ENCODE measurements around the gene TBC1D12.
"Not testable (repeated sequence)": the region's sequence is repeated elsewhere in the genome, so short reads cannot be mapped to it uniquely, and the experiment has no call there.

The TBC1D12 gene

GRCh38 chr10:94524146-94524545 lies 121.8 kb downstream of the TBC1D12 start:
- Mint-ChIP-seq H3K9me3 (no peaks in the 10 kb centered on the region), H3K27me3 (no peaks in the 10 kb centered on the region), H3K4me3 (no peak overlapping the region), H3K27ac (no peak overlapping the region), H3K4me1 (no peaks in the 10 kb centered on the region), H3K36me3 (peaks cover 38% of the 10 kb centered on the region)
- ATAC-seq, result no peak

- no peak overlapping the region for H3K4me3 Mint-ChIP-seq
- no peaks in the 10 kb centered on the region for H3K4me1 Mint-ChIP-seq
- H3K27ac Mint-ChIP-seq, result no peak overlapping the region
- no peaks in the 10 kb centered on the region for H3K27me3 Mint-ChIP-seq
- peaks cover 34% of the 10 kb centered on the region for H3K36me3 Mint-ChIP-seq
- no peak for ATAC-seq
- H3K9me3 Mint-ChIP-seq, result no peaks in the 10 kb centered on the region
Observed at GRCh38 chr10:94524711-94525110, 122.4 kb downstream of the TBC1D12 start.

- H3K4me3 Mint-ChIP-seq, H3K4me1 Mint-ChIP-seq, H3K27ac Mint-ChIP-seq, H3K27me3 Mint-ChIP-seq, H3K9me3 Mint-ChIP-seq, ATAC-seq: not testable (repeated sequence)
- H3K36me3 Mint-ChIP-seq, result peaks cover 44% of the 10 kb centered on the region
Observed at GRCh38 chr10:94531550-94531949, 129.2 kb downstream of the TBC1D12 start.

GRCh38 chr10:94533027-94533426 lies 130.7 kb downstream of the TBC1D12 start:
- Mint-ChIP-seq H3K9me3 (no peaks in the 10 kb centered on the region), H3K36me3 (peaks cover 30% of the 10 kb centered on the region), H3K27ac (no peak overlapping the region), H3K27me3 (no peaks in the 10 kb centered on the region), H3K4me1 (no peaks in the 10 kb centered on the region), H3K4me3 (no peak overlapping the region)
- ATAC-seq, result no peak

- H3K27ac Mint-ChIP-seq, H3K9me3 Mint-ChIP-seq, H3K27me3 Mint-ChIP-seq, H3K4me3 Mint-ChIP-seq, ATAC-seq, H3K36me3 Mint-ChIP-seq: not testable (repeated sequence)
- peaks cover 25% of the 10 kb centered on the region for H3K4me1 Mint-ChIP-seq
Observed at GRCh38 chr10:94542282-94542681, 139.9 kb downstream of the TBC1D12 start.

- peaks cover 30% of the 10 kb centered on the region for H3K4me1 Mint-ChIP-seq
- H3K4me3 Mint-ChIP-seq, result peak within 1 kb of the TSS; percentile 100
- peaks cover 11% of the 10 kb centered on the region for H3K36me3 Mint-ChIP-seq
- peak; percentile 91 for ATAC-seq
- H3K27me3 Mint-ChIP-seq, result no peaks in the 10 kb centered on the region
- H3K27ac Mint-ChIP-seq, result peak within 1 kb of the TSS; percentile 97
- H3K9me3 Mint-ChIP-seq, result no peaks in the 10 kb centered on the region
Observed at GRCh38 chr10:94545391-94546048, 143.2 kb downstream of the TBC1D12 start, which contains the start of gene HELLS. TSS of gene HELLS (plus strand) at chr10:94545788. CDS start at chr10:94545922, 134 bp downstream.

GRCh38 chr10:94546049-94546900 lies 143.9 kb downstream of the TBC1D12 start:
- Mint-ChIP-seq H3K4me3 (peak overlapping the region; percentile 100), H3K9me3 (no peaks in the 10 kb centered on the region), H3K27me3 (no peaks in the 10 kb centered on the region), H3K36me3 (peaks cover 11% of the 10 kb centered on the region), H3K4me1 (peaks cover 30% of the 10 kb centered on the region), H3K27ac (peak overlapping the region; percentile 97)
- peak; percentile 5 for ATAC-seq

GRCh38 chr10:94546901-94547185 lies 144.5 kb downstream of the TBC1D12 start:
- no peak for ATAC-seq
- peaks cover 30% of the 10 kb centered on the region for H3K4me1 Mint-ChIP-seq
- H3K27ac Mint-ChIP-seq, result peak overlapping the region; percentile 97
- no peaks in the 10 kb centered on the region for H3K27me3 Mint-ChIP-seq
- no peaks in the 10 kb centered on the region for H3K9me3 Mint-ChIP-seq
- peaks cover 11% of the 10 kb centered on the region for H3K36me3 Mint-ChIP-seq
- H3K4me3 Mint-ChIP-seq, result peak overlapping the region; percentile 100

GRCh38 chr10:94549221-94549620 lies 146.9 kb downstream of the TBC1D12 start:
- H3K9me3 Mint-ChIP-seq, result no peaks in the 10 kb centered on the region
- no peak overlapping the region for H3K4me3 Mint-ChIP-seq
- H3K27ac Mint-ChIP-seq, result no peak overlapping the region

GRCh38 chr10:94567714-94568307 lies 165.5 kb downstream of the TBC1D12 start:
- H3K9me3 Mint-ChIP-seq, H3K27me3 Mint-ChIP-seq, H3K4me1 Mint-ChIP-seq, H3K4me3 Mint-ChIP-seq, ATAC-seq, H3K27ac Mint-ChIP-seq: not testable (repeated sequence)
- H3K36me3 Mint-ChIP-seq, result peaks cover 66% of the 10 kb centered on the region

More at GRCh38 chr10:94549221-94549620, 146.9 kb downstream of the TBC1D12 start:
- H3K27me3 Mint-ChIP-seq, result no peaks in the 10 kb centered on the region
- H3K4me1 Mint-ChIP-seq, result peaks cover 30% of the 10 kb centered on the region
- no peak for ATAC-seq
- H3K36me3 Mint-ChIP-seq, result peaks cover 11% of the 10 kb centered on the region

GRCh38 chr10:94571081-94571480 lies 168.7 kb downstream of the TBC1D12 start:
- ATAC-seq, result no peak
- no peaks in the 10 kb centered on the region for H3K27me3 Mint-ChIP-seq
- H3K36me3 Mint-ChIP-seq, result peaks cover 58% of the 10 kb centered on the region
- no peak overlapping the region for H3K4me3 Mint-ChIP-seq
- no peak overlapping the region for H3K27ac Mint-ChIP-seq
- no peaks in the 10 kb centered on the region for H3K9me3 Mint-ChIP-seq
- no peaks in the 10 kb centered on the region for H3K4me1 Mint-ChIP-seq

- Mint-ChIP-seq H3K4me1 (no peaks in the 10 kb centered on the region), H3K4me3 (no peak overlapping the region), H3K27me3 (no peaks in the 10 kb centered on the region), H3K9me3 (no peaks in the 10 kb centered on the region), H3K27ac (no peak overlapping the region), H3K36me3 (peaks cover 59% of the 10 kb centered on the region)
- no peak for ATAC-seq
Observed at GRCh38 chr10:94571528-94571927, 169.2 kb downstream of the TBC1D12 start.

- Mint-ChIP-seq H3K4me3 (no peak overlapping the region), H3K27ac (no peak overlapping the region), H3K9me3 (no peaks in the 10 kb centered on the region), H3K36me3 (peaks cover 34% of the 10 kb centered on the region), H3K27me3 (no peaks in the 10 kb centered on the region), H3K4me1 (no peaks in the 10 kb centered on the region)
- ATAC-seq, result no peak
Observed at GRCh38 chr10:94578790-94579189, 176.4 kb downstream of the TBC1D12 start.

GRCh38 chr10:94583124-94583523 lies 180.8 kb downstream of the TBC1D12 start:
- Mint-ChIP-seq H3K27me3 (no peaks in the 10 kb centered on the region), H3K27ac (no peak overlapping the region), H3K4me1 (no peaks in the 10 kb centered on the region), H3K36me3 (peaks cover 11% of the 10 kb centered on the region), H3K4me3 (no peak overlapping the region), H3K9me3 (no peaks in the 10 kb centered on the region)
- ATAC-seq, result no peak

All from stimulated activated memory B cell treated with anti-CD40 and anti-IgM and Interleukin-4, amounts not matched to agents 10 μg/mL and 1 μg/mL and 100 μg/mL, for 72 hours (primary cell).